ENCODE results near the gene CMYA5. TPM values are rescaled to one million over a fixed set of nuclear protein-coding genes. Genes with fewer than 3 reads are reported as not detected.
"Not testable (repeated sequence)": the region's sequence is repeated elsewhere in the genome, so short reads cannot be mapped to it uniquely, and the experiment has no call there.

The CMYA5 gene
- total RNA-seq, 2 donors from 2014 or later, result 2.6 to 3.5 TPM

GRCh38 chr5:79697222-79698170, 7.9 kb downstream of the CMYA5 start:
- DNase-seq (ENCODE audit: low spot score), result no peak
- intact Hi-C loops (cut with DNase I), result no loop called here

- intact Hi-C loops (cut with DNase I), result no loop called here
- no peak for DNase-seq (ENCODE audit: low spot score)
Observed at GRCh38 chr5:79699763-79700400, 10.2 kb downstream of the CMYA5 start.

GRCh38 chr5:79702606-79703380, 13.2 kb downstream of the CMYA5 start:
- DNase-seq (ENCODE audit: low spot score), result no peak
- intact Hi-C loops (cut with DNase I), result no loop called here

GRCh38 chr5:79703381-79703645, 13.7 kb downstream of the CMYA5 start:
- intact Hi-C loops (cut with DNase I), result no loop called here
- DNase-seq (ENCODE audit: low spot score), result no peak

GRCh38 chr5:79704553-79704952, 14.9 kb downstream of the CMYA5 start:
- intact Hi-C loops (cut with DNase I), result no loop called here
- DNase-seq (ENCODE audit: low spot score), result no peak

- intact Hi-C loops (cut with DNase I), result no loop called here
- no peak for DNase-seq (ENCODE audit: low spot score)
Observed at GRCh38 chr5:79705632-79706031, 16.0 kb downstream of the CMYA5 start.

- DNase-seq (ENCODE audit: low spot score); intact Hi-C loops (cut with DNase I): not testable (repeated sequence)
Observed at GRCh38 chr5:79706317-79706716, 16.7 kb downstream of the CMYA5 start.

- no peak for DNase-seq (ENCODE audit: low spot score)
- intact Hi-C loops (cut with DNase I), result no loop called here
Observed at GRCh38 chr5:79707535-79707934, 17.9 kb downstream of the CMYA5 start.

- DNase-seq (ENCODE audit: low spot score), result no peak
- intact Hi-C loops (cut with DNase I), result no loop called here
Observed at GRCh38 chr5:79712741-79713140, 23.1 kb downstream of the CMYA5 start.

GRCh38 chr5:79713727-79714126, 24.1 kb downstream of the CMYA5 start:
- intact Hi-C loops (cut with DNase I), result no loop called here
- no peak for DNase-seq (ENCODE audit: low spot score)

GRCh38 chr5:79716839-79717238, 27.2 kb downstream of the CMYA5 start:
- intact Hi-C loops (cut with DNase I), result loop anchor here in 1 of 2 donors (5.0 kb wide), 1 partner anchor 140 kb away; no protein-coding TSS in a partner anchor
- no peak for DNase-seq (ENCODE audit: low spot score)

GRCh38 chr5:79720096-79720495, 30.5 kb downstream of the CMYA5 start:
- DNase-seq (ENCODE audit: low spot score), result no peak
- intact Hi-C loops (cut with DNase I), result no loop called here

GRCh38 chr5:79727451-79728355, 38.1 kb downstream of the CMYA5 start:
- intact Hi-C loops (cut with DNase I), result no loop called here

GRCh38 chr5:79728396-79728795, 38.8 kb downstream of the CMYA5 start:
- DNase-seq (ENCODE audit: low spot score), result no peak
- intact Hi-C loops (cut with DNase I), result no loop called here

More at GRCh38 chr5:79727451-79728355, 38.1 kb downstream of the CMYA5 start:
- DNase-seq (ENCODE audit: low spot score), result no peak

- no peak for DNase-seq (ENCODE audit: low spot score)
- intact Hi-C loops (cut with DNase I), result no loop called here
Observed at GRCh38 chr5:79729679-79730078, 40.0 kb downstream of the CMYA5 start.

GRCh38 chr5:79730564-79730963, 40.9 kb downstream of the CMYA5 start:
- no peak for DNase-seq (ENCODE audit: low spot score)
- intact Hi-C loops (cut with DNase I), result no loop called here

GRCh38 chr5:79731775-79732174, 42.1 kb downstream of the CMYA5 start:
- intact Hi-C loops (cut with DNase I), result no loop called here

GRCh38 chr5:79736528-79737514, 47.2 kb downstream of the CMYA5 start:
- no peak for DNase-seq (ENCODE audit: low spot score)
- intact Hi-C loops (cut with DNase I), result no loop called here

More at GRCh38 chr5:79731775-79732174, 42.1 kb downstream of the CMYA5 start:
- no peak for DNase-seq (ENCODE audit: low spot score)

Data from posterior vena cava (tissue), 2 donors.